ENCODE data around the gene NRP2.

The NRP2 gene, protein sequence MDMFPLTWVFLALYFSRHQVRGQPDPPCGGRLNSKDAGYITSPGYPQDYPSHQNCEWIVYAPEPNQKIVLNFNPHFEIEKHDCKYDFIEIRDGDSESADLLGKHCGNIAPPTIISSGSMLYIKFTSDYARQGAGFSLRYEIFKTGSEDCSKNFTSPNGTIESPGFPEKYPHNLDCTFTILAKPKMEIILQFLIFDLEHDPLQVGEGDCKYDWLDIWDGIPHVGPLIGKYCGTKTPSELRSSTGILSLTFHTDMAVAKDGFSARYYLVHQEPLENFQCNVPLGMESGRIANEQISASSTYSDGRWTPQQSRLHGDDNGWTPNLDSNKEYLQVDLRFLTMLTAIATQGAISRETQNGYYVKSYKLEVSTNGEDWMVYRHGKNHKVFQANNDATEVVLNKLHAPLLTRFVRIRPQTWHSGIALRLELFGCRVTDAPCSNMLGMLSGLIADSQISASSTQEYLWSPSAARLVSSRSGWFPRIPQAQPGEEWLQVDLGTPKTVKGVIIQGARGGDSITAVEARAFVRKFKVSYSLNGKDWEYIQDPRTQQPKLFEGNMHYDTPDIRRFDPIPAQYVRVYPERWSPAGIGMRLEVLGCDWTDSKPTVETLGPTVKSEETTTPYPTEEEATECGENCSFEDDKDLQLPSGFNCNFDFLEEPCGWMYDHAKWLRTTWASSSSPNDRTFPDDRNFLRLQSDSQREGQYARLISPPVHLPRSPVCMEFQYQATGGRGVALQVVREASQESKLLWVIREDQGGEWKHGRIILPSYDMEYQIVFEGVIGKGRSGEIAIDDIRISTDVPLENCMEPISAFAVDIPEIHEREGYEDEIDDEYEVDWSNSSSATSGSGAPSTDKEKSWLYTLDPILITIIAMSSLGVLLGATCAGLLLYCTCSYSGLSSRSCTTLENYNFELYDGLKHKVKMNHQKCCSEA

DNA sequence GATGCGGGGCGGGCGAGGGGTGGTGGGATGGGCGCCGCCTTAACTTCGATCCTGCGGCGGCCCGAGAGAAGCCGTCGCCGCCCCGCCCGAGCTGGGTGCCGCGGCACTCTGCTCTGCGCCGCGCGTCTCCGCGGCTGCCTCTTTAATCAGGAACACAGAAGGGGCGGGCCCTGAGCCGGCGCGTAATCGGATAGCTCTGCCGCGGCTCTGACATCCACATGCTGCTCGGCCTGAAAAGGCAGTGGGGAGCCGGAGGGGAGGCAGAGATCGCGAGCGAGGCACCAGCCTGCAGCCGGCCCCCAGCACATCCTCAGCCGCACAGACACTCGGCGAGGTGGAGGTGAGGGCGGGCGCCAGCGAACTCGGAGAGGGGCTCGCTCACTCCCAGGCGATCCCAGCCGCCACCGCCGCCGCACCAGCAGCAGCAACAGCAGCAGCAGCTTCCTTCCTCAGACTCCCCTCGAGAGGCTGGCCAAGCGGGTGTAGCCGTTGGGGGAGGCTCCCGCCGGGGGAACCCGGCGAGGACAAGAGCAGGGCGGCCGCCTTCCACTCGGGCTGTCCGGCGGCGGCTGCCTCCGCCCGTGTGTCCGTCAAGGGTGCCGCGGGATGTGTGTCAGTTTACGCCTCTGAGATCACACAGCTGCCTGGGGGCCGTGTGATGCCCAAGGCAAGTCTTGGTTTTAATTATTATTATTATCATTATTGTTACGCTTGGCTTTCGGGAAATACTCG is at the start of gene NRP2:
NRP2 (plus strand) TSS at position 263 of the 732 bp plus-strand sequence. CDS start 790 bp downstream, outside the sequence.
- H3K4me3 ChIP-seq (ENCODE audit: low read depth, low read length) = peak within 1 kb of the TSS; percentile 42
- DNase-seq (ENCODE audit: low read depth) = no peak
- TF ChIP-seq, protein P1, sequence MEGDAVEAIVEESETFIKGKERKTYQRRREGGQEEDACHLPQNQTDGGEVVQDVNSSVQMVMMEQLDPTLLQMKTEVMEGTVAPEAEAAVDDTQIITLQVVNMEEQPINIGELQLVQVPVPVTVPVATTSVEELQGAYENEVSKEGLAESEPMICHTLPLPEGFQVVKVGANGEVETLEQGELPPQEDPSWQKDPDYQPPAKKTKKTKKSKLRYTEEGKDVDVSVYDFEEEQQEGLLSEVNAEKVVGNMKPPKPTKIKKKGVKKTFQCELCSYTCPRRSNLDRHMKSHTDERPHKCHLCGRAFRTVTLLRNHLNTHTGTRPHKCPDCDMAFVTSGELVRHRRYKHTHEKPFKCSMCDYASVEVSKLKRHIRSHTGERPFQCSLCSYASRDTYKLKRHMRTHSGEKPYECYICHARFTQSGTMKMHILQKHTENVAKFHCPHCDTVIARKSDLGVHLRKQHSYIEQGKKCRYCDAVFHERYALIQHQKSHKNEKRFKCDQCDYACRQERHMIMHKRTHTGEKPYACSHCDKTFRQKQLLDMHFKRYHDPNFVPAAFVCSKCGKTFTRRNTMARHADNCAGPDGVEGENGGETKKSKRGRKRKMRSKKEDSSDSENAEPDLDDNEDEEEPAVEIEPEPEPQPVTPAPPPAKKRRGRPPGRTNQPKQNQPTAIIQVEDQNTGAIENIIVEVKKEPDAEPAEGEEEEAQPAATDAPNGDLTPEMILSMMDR (IDR thresholded peaks at IDR 0.05; ENCODE audit: low read depth, low read length, missing control alignments) = no peak

- TF ChIP-seq, protein P1 (IDR thresholded peaks at IDR 0.05; ENCODE audit: low read depth, low read length, missing control alignments) = no peak
- H3K4me3 ChIP-seq (ENCODE audit: low read depth, low read length) = no peak overlapping the region
- no peak for DNase-seq (ENCODE audit: low read depth)
These were observed 48.3 kb upstream of the NRP2 start for GRCh38 chr2:205633994-205634393.

DNA sequence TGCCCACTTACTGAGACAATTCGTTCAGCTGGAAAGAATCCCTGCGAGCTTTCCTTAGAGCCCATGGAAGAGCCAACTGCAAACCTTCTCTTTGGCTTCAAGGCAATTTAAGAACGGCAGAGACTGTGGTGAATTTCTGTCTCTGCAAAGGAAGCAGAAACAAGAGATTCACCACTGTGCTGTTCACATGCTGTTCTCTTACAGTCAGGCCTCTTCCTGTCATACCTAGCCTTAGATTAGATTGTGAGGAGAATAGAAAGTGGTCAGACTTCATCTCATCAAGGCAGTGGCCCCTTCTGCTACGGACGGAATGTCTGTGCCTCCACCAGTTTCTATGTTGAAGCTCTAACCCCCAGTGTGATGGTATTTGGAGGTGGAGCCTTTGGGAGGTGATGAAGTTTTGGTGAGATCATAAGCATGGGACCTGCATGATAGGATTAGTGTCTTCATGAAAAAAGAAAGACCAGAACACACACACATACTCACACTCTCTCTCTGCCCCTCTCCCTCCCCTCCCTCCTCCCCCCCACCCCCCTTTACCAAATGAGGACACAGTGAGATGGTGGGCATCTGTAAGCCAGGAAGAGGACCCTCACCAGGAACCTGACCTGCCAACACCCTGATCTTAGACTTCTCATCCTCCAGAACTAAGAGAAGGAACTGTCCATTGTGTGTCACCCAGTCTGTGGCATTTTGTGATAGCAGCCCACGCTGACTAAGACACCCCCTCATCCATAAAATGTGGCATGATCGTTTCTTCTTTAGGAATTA is 45.6 kb upstream of the NRP2 start:
- TF ChIP-seq, protein P1 (IDR thresholded peaks at IDR 0.05; ENCODE audit: low read depth, low read length, missing control alignments) = no peak
- H3K4me3 ChIP-seq (ENCODE audit: low read depth, low read length) = no peak overlapping the region
- DNase-seq (ENCODE audit: low read depth) = no peak

DNA sequence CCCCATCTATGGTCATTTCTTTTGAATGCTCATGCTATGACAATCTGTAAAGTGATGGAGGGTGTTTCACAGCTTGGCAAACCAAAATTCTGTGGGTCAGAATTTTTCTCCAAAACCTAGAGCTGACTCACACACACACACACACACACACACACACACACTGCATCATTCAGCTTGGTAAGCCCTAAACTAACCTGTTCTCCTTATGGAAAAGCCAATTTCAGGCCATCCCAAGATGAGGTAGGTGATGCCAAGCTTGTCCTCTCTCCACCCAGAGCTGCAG is 45.0 kb upstream of the NRP2 start:
- H3K4me3 ChIP-seq (ENCODE audit: low read depth, low read length) = no peak overlapping the region
- DNase-seq (ENCODE audit: low read depth) = no peak
- TF ChIP-seq, protein P1 (IDR thresholded peaks at IDR 0.05; ENCODE audit: low read depth, low read length, missing control alignments) = no peak

DNA sequence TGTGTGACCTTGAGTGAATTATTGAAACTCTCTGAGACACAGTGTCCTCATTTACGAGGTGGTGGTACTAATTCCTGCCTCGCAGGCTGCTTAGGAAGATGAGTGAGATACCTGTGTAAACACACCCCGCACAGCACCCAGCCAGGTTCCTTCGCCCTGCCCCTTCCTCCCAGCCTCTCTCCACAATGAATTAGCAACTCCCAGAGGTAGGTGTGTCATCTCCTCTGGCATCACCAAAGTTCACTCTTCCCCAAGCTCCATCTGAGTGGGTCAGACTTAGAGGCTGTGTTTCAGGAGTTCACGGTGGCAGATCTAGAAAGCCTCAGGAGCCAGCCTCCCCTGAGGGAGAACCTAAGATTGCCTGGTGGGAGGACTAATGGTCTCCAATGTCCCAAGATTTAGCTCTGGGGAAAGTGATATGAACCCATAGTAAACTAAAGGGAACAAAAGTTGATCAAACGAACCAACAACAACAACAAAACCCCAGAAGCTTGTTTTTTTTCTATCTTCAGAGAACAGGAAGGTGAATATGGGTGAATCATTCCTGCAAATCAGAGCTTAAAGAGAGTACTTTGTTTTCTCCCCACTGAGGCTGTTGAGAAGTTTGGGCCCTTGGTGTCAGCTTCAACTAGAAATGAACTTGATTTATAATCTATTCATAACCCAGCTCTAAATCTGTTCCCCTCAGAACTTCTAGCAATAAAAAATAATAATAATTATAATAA is 44.4 kb upstream of the NRP2 start:
- TF ChIP-seq, protein P1 (IDR thresholded peaks at IDR 0.05; ENCODE audit: low read depth, low read length, missing control alignments) = no peak
- no peak overlapping the region for H3K4me3 ChIP-seq (ENCODE audit: low read depth, low read length)
- no peak for DNase-seq (ENCODE audit: low read depth)

Data from GM12864 (cell line).